Fibroblast of lung (primary cell): ENCODE data around the gene PLPPR2. TPM values are rescaled to one million over a fixed set of nuclear protein-coding genes. Genes with fewer than 3 reads are reported as not detected.
"Not testable (repeated sequence)": the region's sequence is repeated elsewhere in the genome, so short reads cannot be mapped to it uniquely, and the experiment has no call there.

Experiments used
- DNase-seq, 2 donors: peaks; one replicate each; pipeline versions ENCODE4 v3.0.0 to v3.0.0-alpha.2; 2010; ENCODE audit warnings: low read depth in 2 of 2
- H2AFZ ChIP-seq: 2 replicates; pipeline ENCODE4 v1.5.1; 2012; ENCODE audit warnings: low read length, control low read depth, inconsistent platforms
- H3K27ac ChIP-seq: 2 replicates; pipeline ENCODE4 v1.5.1; 2011; ENCODE audit warnings: low read length, control low read depth; ENCODE audit not compliant: insufficient read depth
- H3K27me3 ChIP-seq: 2 replicates; pipeline ENCODE4 v1.5.1; 2011; ENCODE audit warnings: mild to moderate bottlenecking, low read length; ENCODE audit not compliant: control insufficient read depth, insufficient read depth
- H3K36me3 ChIP-seq: 2 replicates; pipeline ENCODE4 v1.5.1; 2011; ENCODE audit warnings: low read length; ENCODE audit not compliant: control insufficient read depth, insufficient read depth
- H3K4me1 ChIP-seq: 2 replicates; pipeline ENCODE4 v1.5.1; 2011; ENCODE audit warnings: low read length; ENCODE audit not compliant: control insufficient read depth, insufficient read depth; ENCODE audit errors: extremely low read depth
- H3K4me2 ChIP-seq: 2 replicates; pipeline ENCODE4 v1.5.1; 2011; ENCODE audit warnings: low read length, control low read depth; ENCODE audit not compliant: insufficient read depth; ENCODE audit errors: extremely low read depth
- H3K4me3 ChIP-seq, 4 experiments: fragments of 200-600 bp in 1 of 4; sonication (generic) in 1 of 4; replicated peaks in 1 of 4; 2 replicates each; pipeline ENCODE4 v1.5.1; 2011 to 2016; ENCODE audit warnings: low read length in 4 of 4, low read depth in 3 of 4, mild to moderate bottlenecking in 3 of 4, control low read depth in 2 of 4, inconsistent platforms in 1 of 4, mixed read lengths in 1 of 4; ENCODE audit not compliant: insufficient read depth in 1 of 4; ENCODE audit errors: control extremely low read depth in 1 of 4
- H3K79me2 ChIP-seq: 2 replicates; pipeline ENCODE4 v1.5.1; 2012; ENCODE audit warnings: mild to moderate bottlenecking, low read length, inconsistent platforms; ENCODE audit not compliant: control insufficient read depth, insufficient read depth
- H3K9ac ChIP-seq: 2 replicates; pipeline ENCODE4 v1.5.1; 2011; ENCODE audit warnings: mild to moderate bottlenecking, low read length, control low read depth; ENCODE audit not compliant: insufficient read depth
- H3K9me3 ChIP-seq: 2 replicates; pipeline ENCODE4 v1.5.1; 2012; ENCODE audit warnings: low read depth, low read length; ENCODE audit not compliant: control insufficient read depth, insufficient read depth
- H4K20me1 ChIP-seq: 2 replicates; pipeline ENCODE4 v1.5.1; 2011; ENCODE audit warnings: low read length; ENCODE audit not compliant: control insufficient read depth, insufficient read depth; ENCODE audit errors: extremely low read depth
- CTCF ChIP-seq, 2 donors: IDR thresholded peaks in 1 of 2; conservative IDR thresholded peaks in 1 of 2; 1 replicate in 1 of 2; 2 replicates in 1 of 2; pipeline ENCODE4 v1.5.1; 2011 to 2012; ENCODE audit warnings: low read length in 2 of 2, control low read depth in 1 of 2, inconsistent platforms in 1 of 2, low read depth in 1 of 2, mild to moderate bottlenecking in 1 of 2
- EZH2 ChIP-seq: IDR thresholded peaks from 2 replicates; pipeline ENCODE4 v1.5.1; 2012; ENCODE audit warnings: low read length, control low read depth, mild to moderate bottlenecking; ENCODE audit errors: missing control alignments
- polyA plus RNA-seq, 2 donors: library from polyadenylated mRNA; depleted of rRNA in 1 of 2; stranded (reverse) in 1 of 2; unstranded in 1 of 2; fragments of >200 nt; gene quantifications; 2 replicates each; pipeline ENCODE4 v1.2.1, GENCODE V29; 2011 to 2012; ENCODE audit warnings: missing spikeins in 1 of 2
- total RNA-seq: library from RNA; depleted of rRNA; stranded (reverse); fragments of >200 nt; gene quantifications from 2 replicates; pipeline ENCODE4 v1.2.1, GENCODE V29; 2014

Gene PLPPR2
- total and polyA plus RNA-seq, 2 donors (not counting 1 experiment from before 2014, with no cell fraction given), result 13.0 to 21.2 TPM

GRCh38 chr19:11404588-11405222 is 49.5 kb downstream of the PLPPR2 start:
- Histone ChIP-seq H4K20me1 (no peaks in the 10 kb centered on the region), H3K4me3 (no peak overlapping the region), H2AFZ (no peak overlapping the region), H3K27ac (no peak overlapping the region), H3K4me1 (no peaks in the 10 kb centered on the region), H3K79me2 (no peaks in the 10 kb centered on the region), H3K27me3 (no peaks in the 10 kb centered on the region), H3K9ac (no peak overlapping the region), H3K4me2 (no peak overlapping the region), H3K9me3 (no peaks in the 10 kb centered on the region), H3K36me3 (no peaks in the 10 kb centered on the region)
- no peak for DNase-seq
- TF ChIP-seq EZH2, result no peak
- no peak for TF ChIP-seq CTCF (conservative IDR thresholded peaks at IDR 0.05 in 1 of 2, IDR thresholded peaks at IDR 0.05 in 1 of 2; ENCODE audit: low read depth in 1 of 2, low read length in 2 of 2)

- Histone ChIP-seq H3K4me3 (no peak overlapping the region), H3K9me3 (no peaks in the 10 kb centered on the region), H4K20me1 (no peaks in the 10 kb centered on the region), H3K4me2 (no peak overlapping the region), H3K4me1 (no peaks in the 10 kb centered on the region), H3K36me3 (no peaks in the 10 kb centered on the region), H3K79me2 (no peaks in the 10 kb centered on the region), H3K27ac (no peak overlapping the region), H2AFZ (no peak overlapping the region), H3K27me3 (no peaks in the 10 kb centered on the region), H3K9ac (no peak overlapping the region)
- no peak for DNase-seq
- no peak for TF ChIP-seq EZH2
- peak; percentile 20 to 30 for TF ChIP-seq CTCF (conservative IDR thresholded peaks at IDR 0.05 in 1 of 2, IDR thresholded peaks at IDR 0.05 in 1 of 2; ENCODE audit: low read depth in 1 of 2, low read length in 2 of 2)
These were observed 50.8 kb downstream of the PLPPR2 start for GRCh38 chr19:11405846-11406643.

- H3K27me3 ChIP-seq, H3K9me3 ChIP-seq, DNase-seq, H3K4me2 ChIP-seq, H4K20me1 ChIP-seq, H3K36me3 ChIP-seq, H3K4me3 ChIP-seq, H3K79me2 ChIP-seq, H3K4me1 ChIP-seq, H3K27ac ChIP-seq, H2AFZ ChIP-seq, H3K9ac ChIP-seq: not testable (repeated sequence)
These were observed 51.5 kb downstream of the PLPPR2 start for GRCh38 chr19:11406703-11407236.
